ENCODE results near the gene SYNJ2.

SYNJ2 gene

DNA sequence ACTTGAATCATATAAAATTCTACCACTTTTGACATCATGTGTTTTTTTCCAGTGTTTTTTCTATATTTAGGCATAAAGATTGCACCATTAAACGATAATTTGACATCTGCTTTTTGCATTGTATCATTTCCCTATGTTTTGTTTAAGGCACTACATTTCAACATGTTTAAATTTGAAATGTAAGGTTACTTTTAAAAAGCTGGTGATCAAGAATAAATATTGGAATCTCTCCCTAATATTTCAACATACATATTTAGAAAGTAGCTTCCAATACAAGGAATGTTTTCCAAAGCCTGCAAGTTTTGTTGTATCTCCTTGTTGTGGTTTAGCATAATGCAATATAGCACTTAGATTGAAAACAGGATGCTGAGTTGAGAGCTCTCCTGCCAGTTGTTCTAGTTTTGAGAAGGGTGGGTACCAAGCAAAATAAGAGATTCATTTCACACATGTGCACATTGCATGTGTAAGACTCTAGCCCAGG is 76.5 kb downstream of the SYNJ2 start:
- no peaks in the 10 kb centered on the region for H3K27me3 ChIP-seq (replicated peaks)
- no peak for TF ChIP-seq CTCF (IDR thresholded peaks at IDR 0.05; ENCODE audit: low read depth, low read length, missing control alignments)
- H3K36me3 ChIP-seq (replicated peaks), result peaks cover 74% of the 10 kb centered on the region
- peak overlapping the region; percentile 99 for H3K27ac ChIP-seq
- DNase-seq, result no peak
- in situ Hi-C loops (cut with HindIII; ENCODE audit: low pct_ligation_motif_present, low sequenced_read_pairs), result no loop called here
- H3K4me3 ChIP-seq (ENCODE audit: low read depth, low read length), result no peak overlapping the region

DNA sequence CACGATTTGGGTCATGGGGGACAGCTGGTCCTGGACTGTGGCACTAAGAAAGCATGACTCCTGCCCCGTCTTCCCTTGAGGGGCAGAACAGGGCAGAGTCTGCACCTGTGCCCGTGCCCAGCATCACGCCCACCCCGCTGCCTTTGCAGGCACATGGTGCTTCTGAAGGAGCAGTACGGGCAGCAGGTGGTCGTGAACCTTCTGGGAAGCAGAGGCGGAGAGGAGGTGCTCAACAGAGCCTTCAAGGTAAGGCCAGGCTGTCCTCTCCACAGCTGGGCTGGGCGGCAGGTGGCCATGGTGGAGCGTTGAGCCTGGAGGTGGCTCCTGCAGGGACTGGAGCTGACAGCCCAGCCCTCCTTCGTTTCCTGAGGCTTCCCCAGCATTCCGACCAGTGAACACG is 77.4 kb downstream of the SYNJ2 start:
- Histone ChIP-seq H3K4me3 (ENCODE audit: low read depth, low read length) (no peak overlapping the region), H3K27me3 (replicated peaks) (no peaks in the 10 kb centered on the region), H3K27ac (no peak overlapping the region), H3K36me3 (replicated peaks) (peaks cover 72% of the 10 kb centered on the region)
- DNase-seq, result no peak
- no peak for TF ChIP-seq CTCF (IDR thresholded peaks at IDR 0.05; ENCODE audit: low read depth, low read length, missing control alignments)
- in situ Hi-C loops (cut with HindIII; ENCODE audit: low pct_ligation_motif_present, low sequenced_read_pairs), result no loop called here

DNA sequence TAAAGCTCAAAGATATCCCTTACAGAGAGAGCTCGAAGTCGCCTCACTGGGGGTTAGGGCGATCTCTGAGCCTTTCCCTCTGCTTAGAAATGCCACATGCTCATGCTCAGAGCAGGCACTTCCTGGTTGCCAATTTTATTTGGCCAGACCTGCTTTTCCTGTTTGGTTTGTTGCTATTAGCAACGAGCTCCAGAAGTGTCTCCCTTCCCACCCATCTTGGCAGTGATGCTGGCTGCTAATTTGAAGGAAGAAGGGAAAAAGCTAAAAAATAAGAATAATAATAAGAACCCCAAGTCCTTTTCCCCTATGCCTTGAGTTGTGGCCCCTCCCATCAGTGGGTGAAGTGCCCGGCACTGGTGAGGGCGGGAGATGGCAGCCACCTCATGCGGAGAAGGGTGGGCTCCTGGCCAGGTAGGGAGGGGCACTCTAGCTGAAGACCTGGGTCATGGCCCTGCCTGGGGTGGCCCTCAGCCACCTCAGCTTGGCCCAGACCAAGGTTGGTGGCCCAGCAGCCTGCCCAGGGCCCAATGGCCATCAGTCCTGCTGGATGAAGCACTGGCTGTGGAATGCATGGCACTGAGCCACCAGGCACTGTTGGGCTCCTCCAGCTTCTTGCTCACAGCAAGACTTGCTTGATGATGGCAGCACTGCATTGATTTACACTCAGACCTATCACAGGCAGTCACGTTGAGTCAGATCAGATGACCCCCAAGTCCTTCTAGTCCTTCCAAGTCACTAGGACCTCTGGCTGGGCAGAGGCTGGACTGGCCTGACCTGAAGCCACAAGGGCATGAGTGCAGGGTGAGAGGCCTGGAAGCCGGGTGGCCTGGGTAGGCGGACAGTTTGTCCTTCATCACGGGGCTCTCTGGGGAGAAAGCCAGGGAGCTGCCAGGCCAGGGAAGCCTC is 79.0 kb downstream of the SYNJ2 start:
- H3K27ac ChIP-seq, result peak overlapping the region; percentile 94
- no peak for TF ChIP-seq CTCF (IDR thresholded peaks at IDR 0.05; ENCODE audit: low read depth, low read length, missing control alignments)
- no peak overlapping the region for H3K4me3 ChIP-seq (ENCODE audit: low read depth, low read length)
- H3K36me3 ChIP-seq (replicated peaks), result peaks cover 80% of the 10 kb centered on the region
- no peaks in the 10 kb centered on the region for H3K27me3 ChIP-seq (replicated peaks)
- peak; percentile 89 for DNase-seq
- in situ Hi-C loops (cut with HindIII; ENCODE audit: low pct_ligation_motif_present, low sequenced_read_pairs), result no loop called here

DNA sequence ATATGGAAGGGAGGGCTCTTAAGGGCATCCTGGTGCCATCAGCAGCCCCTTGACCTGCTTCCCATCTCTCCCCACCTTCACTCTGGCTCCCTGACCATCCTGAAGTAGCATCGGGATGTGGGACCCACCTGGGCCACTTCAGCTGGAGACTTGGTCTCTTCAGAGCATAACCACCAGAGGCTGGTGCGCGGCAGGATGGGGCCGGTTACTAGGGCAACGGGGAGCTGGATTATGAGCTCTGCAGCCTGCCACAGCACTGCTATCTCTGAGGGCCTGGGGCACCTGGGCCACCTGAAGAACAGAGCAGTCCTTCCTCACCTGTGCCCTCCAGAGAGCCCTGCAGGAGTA is 79.7 kb downstream of the SYNJ2 start:
- peak overlapping the region; percentile 94 for H3K27ac ChIP-seq
- TF ChIP-seq CTCF (IDR thresholded peaks at IDR 0.05; ENCODE audit: low read depth, low read length, missing control alignments), result no peak

GRCh38 chr6:158061709-158062461 is 80.2 kb downstream of the SYNJ2 start:
- in situ Hi-C loops (cut with HindIII; ENCODE audit: low pct_ligation_motif_present, low sequenced_read_pairs), result no loop called here
- H3K4me3 ChIP-seq (ENCODE audit: low read depth, low read length), result no peak overlapping the region
- peaks cover 83% of the 10 kb centered on the region for H3K36me3 ChIP-seq (replicated peaks)
- peak overlapping the region; percentile 94 for H3K27ac ChIP-seq
- H3K27me3 ChIP-seq (replicated peaks), result no peaks in the 10 kb centered on the region
- no peak for TF ChIP-seq CTCF (IDR thresholded peaks at IDR 0.05; ENCODE audit: low read depth, low read length, missing control alignments)
- peak; percentile 53 for DNase-seq

More for the DNA sequence above, 79.7 kb downstream of the SYNJ2 start:
- DNase-seq, result no peak
- H3K4me3 ChIP-seq (ENCODE audit: low read depth, low read length), result no peak overlapping the region
- in situ Hi-C loops (cut with HindIII; ENCODE audit: low pct_ligation_motif_present, low sequenced_read_pairs), result no loop called here
- H3K27me3 ChIP-seq (replicated peaks), result no peaks in the 10 kb centered on the region
- peaks cover 83% of the 10 kb centered on the region for H3K36me3 ChIP-seq (replicated peaks)

All from brain microvascular endothelial cell (primary cell).